ENCODE results near the gene ILF3.

DNA sequence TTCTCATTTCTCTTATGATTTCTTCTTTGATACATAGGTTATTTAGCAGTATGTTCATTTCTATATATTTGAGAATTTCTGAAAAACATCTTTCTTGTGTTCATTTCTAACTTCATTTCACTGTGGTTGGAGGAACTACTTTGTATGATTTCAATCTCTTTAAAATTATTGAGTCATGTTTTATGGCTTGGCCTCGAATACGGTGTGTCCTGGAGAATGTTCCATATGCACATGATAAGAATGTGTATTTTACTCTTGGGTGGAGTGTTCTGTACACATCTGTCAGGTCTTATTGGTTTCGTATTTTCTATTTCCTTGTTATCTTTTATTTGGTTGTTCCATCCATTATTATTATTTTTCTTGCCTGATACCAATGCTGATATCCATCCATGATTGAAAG is 86.7 kb downstream of the ILF3 start:
- TF ChIP-seq NFE2L2 (conservative IDR thresholded peaks at IDR 0.05; ENCODE audit: low read length) (no peak), CEBPB (IDR thresholded peaks at IDR 0.05) (no peak), GATA3 (IDR thresholded peaks at IDR 0.05; ENCODE audit: borderline replicate concordance) (no peak), RAD21 (conservative IDR thresholded peaks at IDR 0.05 in 1 of 2, IDR thresholded peaks at IDR 0.05 in 1 of 2) (no peak), POLR2AphosphoS2 (conservative IDR thresholded peaks at IDR 0.05; ENCODE audit: low read length) (no peak), ESRRA (IDR thresholded peaks at IDR 0.05; ENCODE audit: borderline replicate concordance, low read length) (no peak), BHLHE40 (IDR thresholded peaks at IDR 0.05; ENCODE audit: low read depth, low read length) (no peak), CHD2 (IDR thresholded peaks at IDR 0.05; ENCODE audit: low read length, partially characterized antibody) (no peak), ZFP36 (IDR thresholded peaks at IDR 0.05; ENCODE audit: borderline replicate concordance, partially characterized antibody) (no peak)
- TF ChIP-seq, protein P1, sequence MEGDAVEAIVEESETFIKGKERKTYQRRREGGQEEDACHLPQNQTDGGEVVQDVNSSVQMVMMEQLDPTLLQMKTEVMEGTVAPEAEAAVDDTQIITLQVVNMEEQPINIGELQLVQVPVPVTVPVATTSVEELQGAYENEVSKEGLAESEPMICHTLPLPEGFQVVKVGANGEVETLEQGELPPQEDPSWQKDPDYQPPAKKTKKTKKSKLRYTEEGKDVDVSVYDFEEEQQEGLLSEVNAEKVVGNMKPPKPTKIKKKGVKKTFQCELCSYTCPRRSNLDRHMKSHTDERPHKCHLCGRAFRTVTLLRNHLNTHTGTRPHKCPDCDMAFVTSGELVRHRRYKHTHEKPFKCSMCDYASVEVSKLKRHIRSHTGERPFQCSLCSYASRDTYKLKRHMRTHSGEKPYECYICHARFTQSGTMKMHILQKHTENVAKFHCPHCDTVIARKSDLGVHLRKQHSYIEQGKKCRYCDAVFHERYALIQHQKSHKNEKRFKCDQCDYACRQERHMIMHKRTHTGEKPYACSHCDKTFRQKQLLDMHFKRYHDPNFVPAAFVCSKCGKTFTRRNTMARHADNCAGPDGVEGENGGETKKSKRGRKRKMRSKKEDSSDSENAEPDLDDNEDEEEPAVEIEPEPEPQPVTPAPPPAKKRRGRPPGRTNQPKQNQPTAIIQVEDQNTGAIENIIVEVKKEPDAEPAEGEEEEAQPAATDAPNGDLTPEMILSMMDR (IDR thresholded peaks at IDR 0.05): no peak
